OCI-LY7 (cell line): ENCODE results near the gene LRR1. TPM values are rescaled to one million over a fixed set of nuclear protein-coding genes. Genes with fewer than 3 reads are reported as not detected.
A peak's percentile ranks its signal among the peaks of the same experiment; 100 is the strongest.

Experiments
- BruUV-seq: library from RNA; stranded (reverse); fragments of 400-500 nt; replicated peaks from 2 replicates; lab custom pipeline; 2021; lab: Mats Ljungman, UMichigan
- CTCF ChIA-PET: fragments of 300-600 bp; sonication (Branson Sonifier 250); formaldehyde crosslinking; loops from one replicate; lab custom pipeline; 2022; ENCODE audit warnings: antibody characterized with exemption; ENCODE audit not compliant: unreplicated experiment; lab: Charles Lee
- POLR2A ChIA-PET: fragments of 300-600 bp; sonication (Branson Sonifier 250); formaldehyde crosslinking; loops from one replicate; lab custom pipeline; 2022; ENCODE audit warnings: antibody characterized with exemption; lab: Charles Lee
- DNase-seq: peaks from one replicate; pipeline ENCODE4 v3.0.0-alpha.2; 2015; ENCODE audit warnings: low spot score
- H2AFZ ChIP-seq: fragments of 200-600 bp; sonication (generic), shearing (Covaris generic); 2 replicates; pipeline ENCODE4 v1.6.1; 2014; ENCODE audit warnings: mild to moderate bottlenecking, antibody characterized with exemption, low read length, moderate library complexity
- H3K27ac ChIP-seq: fragments of 200-600 bp; sonication (generic); 2 replicates; pipeline ENCODE4 v1.5.1; 2014; ENCODE audit warnings: mixed run types, low read depth, mild to moderate bottlenecking, moderate library complexity, low read length, inconsistent platforms; ENCODE audit not compliant: poor library complexity, severe bottlenecking
- H3K36me3 ChIP-seq: fragments of 200-600 bp; sonication (generic); 2 replicates; pipeline ENCODE4 v1.6.1; 2014; ENCODE audit warnings: mild to moderate bottlenecking, antibody characterized with exemption, low read length, moderate library complexity, mixed read lengths; ENCODE audit not compliant: insufficient read depth
- H3K4me1 ChIP-seq: fragments of 200-600 bp; sonication (generic); 2 replicates; pipeline ENCODE4 v1.5.1; 2014; ENCODE audit warnings: mild to moderate bottlenecking, low read length; ENCODE audit not compliant: insufficient read depth, poor library complexity, severe bottlenecking
- H3K4me2 ChIP-seq: fragments of 200-600 bp; sonication (generic); 2 replicates; pipeline ENCODE4 v1.6.1; 2014; ENCODE audit warnings: mild to moderate bottlenecking, low read length
- H3K4me3 ChIP-seq: fragments of 200-600 bp; sonication (generic); 2 replicates; pipeline ENCODE4 v1.5.1; 2014; ENCODE audit warnings: mild to moderate bottlenecking, low read depth, low read length; ENCODE audit not compliant: poor library complexity, severe bottlenecking
- H3K79me2 ChIP-seq: fragments of 200-600 bp; sonication (generic); 2 replicates; pipeline ENCODE4 v1.6.1; 2016; ENCODE audit warnings: low read depth, mild to moderate bottlenecking, low read length, moderate library complexity, mixed read lengths; ENCODE audit not compliant: insufficient read depth
- H3K9me2 ChIP-seq: fragments of 200-600 bp; sonication (generic); 2 replicates; pipeline ENCODE4 v1.6.1; 2016; ENCODE audit warnings: mild to moderate bottlenecking, low read length, mixed read lengths; ENCODE audit not compliant: insufficient read depth
- H3K9me3 ChIP-seq: fragments of 200-600 bp; sonication (generic); 2 replicates; pipeline ENCODE4 v1.6.1; 2014; ENCODE audit warnings: mild to moderate bottlenecking, mixed run types, low read length, mixed read lengths
- H4K20me1 ChIP-seq: fragments of 200-600 bp; sonication (generic); 2 replicates; pipeline ENCODE4 v1.6.1; 2014; ENCODE audit warnings: mild to moderate bottlenecking, antibody characterized with exemption, low read length, moderate library complexity, mixed read lengths; ENCODE audit not compliant: insufficient read depth
- CTCF ChIP-seq: fragments of 200-600 bp; sonication (generic); conservative IDR thresholded peaks from 2 replicates; pipeline ENCODE4 v1.5.1; 2014; ENCODE audit warnings: mild to moderate bottlenecking, antibody characterized with exemption, low read length, moderate library complexity, mixed read lengths
- EZH2phosphoT487 ChIP-seq: fragments of 200-600 bp; sonication (generic); IDR thresholded peaks from 2 replicates; pipeline ENCODE4 v1.6.1; 2018; ENCODE audit warnings: low read depth, borderline replicate concordance, mild to moderate bottlenecking, mixed run types, antibody characterized with exemption, low read length, moderate library complexity, mixed read lengths
- intact Hi-C: fragments of 100-400 bp; cut with micrococcal nuclease; formaldehyde crosslinking; loops from one replicate; pipeline ENCODE4 v1.10.0; 2022; ENCODE audit not compliant: unreplicated experiment
- total RNA-seq, 2 experiments: library from RNA; depleted of rRNA in 1 of 2; stranded (reverse); fragments of >200 nt in 1 of 2; shearing (Covaris generic) in 1 of 2; gene quantifications; 2 replicates each; pipeline ENCODE4 v1.2.3, GENCODE V29; 2014 to 2022

Gene LRR1
- total RNA-seq, 2 experiments from 2014 or later, result 80.3 to 83.4 TPM

DNA sequence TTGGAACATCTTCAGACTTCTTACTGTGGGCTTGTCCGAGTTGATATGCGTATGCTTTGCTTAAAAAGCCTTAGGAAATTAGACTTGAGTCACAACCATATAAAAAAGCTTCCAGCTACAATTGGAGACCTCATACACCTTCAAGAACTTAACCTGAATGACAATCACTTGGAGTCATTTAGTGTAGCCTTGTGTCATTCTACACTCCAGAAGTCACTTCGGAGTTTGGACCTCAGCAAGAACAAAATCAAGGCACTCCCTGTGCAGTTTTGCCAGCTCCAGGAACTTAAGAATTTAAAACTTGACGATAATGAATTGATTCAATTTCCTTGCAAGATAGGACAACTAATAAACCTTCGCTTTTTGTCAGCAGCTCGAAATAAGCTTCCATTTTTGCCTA is 8.8 kb downstream of the LRR1 start:
- Histone ChIP-seq H2AFZ (no peak overlapping the region), H3K4me2 (no peak overlapping the region), H3K9me3 (no peaks in the 10 kb centered on the region), H3K9me2 (no peaks in the 10 kb centered on the region), H3K27ac (no peak overlapping the region), H3K4me1 (no peaks in the 10 kb centered on the region), H3K36me3 (peaks cover 97% of the 10 kb centered on the region), H4K20me1 (no peaks in the 10 kb centered on the region), H3K4me3 (no peak overlapping the region), H3K79me2 (peaks cover 71% of the 10 kb centered on the region; the same call in 1 of the 2 replicates)
- intact Hi-C loops, result no loop called here
- TF ChIP-seq EZH2phosphoT487, result no peak
- TF ChIP-seq CTCF, result no peak
- ChIA-PET CTCF (no interaction called here), POLR2A (interaction anchor here (0.8 to 1.0 kb wide), 2 partner anchors 8 to 13 kb away, joined by 3 read pairs; partner anchors contain the start of genes MGAT2 and RPL36AL)
- DNase-seq, result no peak
- BruUV-seq, result TSS peak; percentile 26

- no peak overlapping the region for H3K4me2 ChIP-seq
- intact Hi-C loops, result no loop called here
- H3K79me2 ChIP-seq, result peaks cover 71% of the 10 kb centered on the region; the same call in 1 of the 2 replicates
- peaks cover 5% of the 10 kb centered on the region for H3K4me1 ChIP-seq
- no peaks in the 10 kb centered on the region for H3K9me3 ChIP-seq
- ChIA-PET POLR2A (interaction anchor here (0.6 to 1.5 kb wide), 5 partner anchors 11 to 254 kb away, joined by 3 to 8 read pairs (median 3); partner anchors contain the start of gene LRR1), CTCF (no interaction called here)
- H3K27ac ChIP-seq, result no peak overlapping the region
- H4K20me1 ChIP-seq, result peaks cover 5% of the 10 kb centered on the region; the same call in 1 of the 2 replicates
- H2AFZ ChIP-seq, result no peak overlapping the region
- BruUV-seq, result no TSS peak
- no peaks in the 10 kb centered on the region for H3K9me2 ChIP-seq
- DNase-seq, result no peak
- TF ChIP-seq EZH2phosphoT487 (no peak), CTCF (no peak)
- no peak overlapping the region for H3K4me3 ChIP-seq
- peaks cover 94% of the 10 kb centered on the region for H3K36me3 ChIP-seq
Measured at GRCh38 chr14:49612251-49612650, 13.5 kb downstream of the LRR1 start.

DNA sequence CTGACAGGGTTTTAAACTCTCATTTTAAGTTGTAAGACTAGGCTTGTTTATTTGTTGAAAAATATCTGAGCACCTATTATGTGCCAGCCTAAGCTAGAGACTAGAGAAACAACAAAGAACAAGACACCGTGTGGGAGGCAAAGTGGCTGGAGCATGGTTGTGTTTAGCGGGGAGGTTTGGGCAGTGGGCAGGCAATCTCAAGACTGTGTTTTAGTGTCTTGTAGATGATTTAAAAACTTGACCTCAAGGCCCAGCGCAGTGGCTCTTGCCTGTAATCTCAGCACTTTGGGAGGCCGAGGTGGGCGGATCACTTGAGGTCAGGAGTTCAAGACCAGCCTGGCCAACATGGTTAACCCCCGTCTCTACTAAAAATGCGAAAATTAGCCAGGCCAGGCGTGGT is 13.9 kb downstream of the LRR1 start:
- intact Hi-C loops, result no loop called here
- no TSS peak for BruUV-seq

More for the DNA sequence above, 13.9 kb downstream of the LRR1 start:
- no peak overlapping the region for H3K4me2 ChIP-seq
- no peaks in the 10 kb centered on the region for H3K9me3 ChIP-seq
- no peaks in the 10 kb centered on the region for H3K9me2 ChIP-seq
- ChIA-PET POLR2A (interaction anchor here (1.5 kb wide), 2 partner anchors 12 to 14 kb away, joined by 3 to 8 read pairs; partner anchors contain the start of gene LRR1), CTCF (no interaction called here)
- H3K4me1 ChIP-seq, result peaks cover 9% of the 10 kb centered on the region
- H3K27ac ChIP-seq, result no peak overlapping the region
- peaks cover 72% of the 10 kb centered on the region for H3K79me2 ChIP-seq
- TF ChIP-seq EZH2phosphoT487 (no peak), CTCF (no peak)
- no peak overlapping the region for H3K4me3 ChIP-seq
- no peak for DNase-seq
- no peak overlapping the region for H2AFZ ChIP-seq
- H3K36me3 ChIP-seq, result peaks cover 94% of the 10 kb centered on the region
- peaks cover 9% of the 10 kb centered on the region; the same call in 1 of the 2 replicates for H4K20me1 ChIP-seq
